ENCODE results near the gene SRC.

The SRC gene

GRCh38 chr20:37346535-37347346, 801 bp downstream of the SRC start:
- TF ChIP-seq CTCF (IDR thresholded peaks at IDR 0.05; ENCODE audit: insufficient read depth, low read depth, low read length, missing control alignments), result no peak
- no peak for DNase-seq (ENCODE audit: low read depth)
- peak overlapping the region; percentile 54 for H3K4me3 ChIP-seq (ENCODE audit: low read length)

GRCh38 chr20:37347347-37347823, 1.4 kb downstream of the SRC start:
- DNase-seq (ENCODE audit: low read depth), result no peak
- peak overlapping the region; percentile 54 for H3K4me3 ChIP-seq (ENCODE audit: low read length)
- no peak for TF ChIP-seq CTCF (IDR thresholded peaks at IDR 0.05; ENCODE audit: insufficient read depth, low read depth, low read length, missing control alignments)

GRCh38 chr20:37347891-37348791, 2.2 kb downstream of the SRC start:
- no peak for TF ChIP-seq CTCF (IDR thresholded peaks at IDR 0.05; ENCODE audit: insufficient read depth, low read depth, low read length, missing control alignments)
- DNase-seq (ENCODE audit: low read depth), result peak; percentile 27
- H3K4me3 ChIP-seq (ENCODE audit: low read length), result no peak overlapping the region

GRCh38 chr20:37348792-37349516, 3.0 kb downstream of the SRC start:
- no peak for DNase-seq (ENCODE audit: low read depth)
- no peak overlapping the region for H3K4me3 ChIP-seq (ENCODE audit: low read length)
- no peak for TF ChIP-seq CTCF (IDR thresholded peaks at IDR 0.05; ENCODE audit: insufficient read depth, low read depth, low read length, missing control alignments)

GRCh38 chr20:37349517-37350491, 3.9 kb downstream of the SRC start:
- no peak for TF ChIP-seq CTCF (IDR thresholded peaks at IDR 0.05; ENCODE audit: insufficient read depth, low read depth, low read length, missing control alignments)
- H3K4me3 ChIP-seq (ENCODE audit: low read length), result no peak overlapping the region
- DNase-seq (ENCODE audit: low read depth), result no peak

Measured in epithelial cell of esophagus (primary cell).